Glomerular visceral epithelial cell (primary cell): ENCODE measurements around the gene MLPH.
"Not testable (repeated sequence)": the region's sequence is repeated elsewhere in the genome, so short reads cannot be mapped to it uniquely, and the experiment has no call there.

Experiments used
- DNase-seq: peaks from one replicate; pipeline ENCODE4 v3.0.0-alpha.2; 2016; ENCODE audit errors: extremely low spot score

The MLPH gene

GRCh38 chr2:237458519-237458918 lies 28.5 kb upstream of the MLPH start:
- no peak for DNase-seq

- DNase-seq: no peak
Measured at GRCh38 chr2:237459226-237459625, 27.8 kb upstream of the MLPH start.

- peak; percentile 84 for DNase-seq
Measured at GRCh38 chr2:237459741-237460174, 27.3 kb upstream of the MLPH start.

DNA sequence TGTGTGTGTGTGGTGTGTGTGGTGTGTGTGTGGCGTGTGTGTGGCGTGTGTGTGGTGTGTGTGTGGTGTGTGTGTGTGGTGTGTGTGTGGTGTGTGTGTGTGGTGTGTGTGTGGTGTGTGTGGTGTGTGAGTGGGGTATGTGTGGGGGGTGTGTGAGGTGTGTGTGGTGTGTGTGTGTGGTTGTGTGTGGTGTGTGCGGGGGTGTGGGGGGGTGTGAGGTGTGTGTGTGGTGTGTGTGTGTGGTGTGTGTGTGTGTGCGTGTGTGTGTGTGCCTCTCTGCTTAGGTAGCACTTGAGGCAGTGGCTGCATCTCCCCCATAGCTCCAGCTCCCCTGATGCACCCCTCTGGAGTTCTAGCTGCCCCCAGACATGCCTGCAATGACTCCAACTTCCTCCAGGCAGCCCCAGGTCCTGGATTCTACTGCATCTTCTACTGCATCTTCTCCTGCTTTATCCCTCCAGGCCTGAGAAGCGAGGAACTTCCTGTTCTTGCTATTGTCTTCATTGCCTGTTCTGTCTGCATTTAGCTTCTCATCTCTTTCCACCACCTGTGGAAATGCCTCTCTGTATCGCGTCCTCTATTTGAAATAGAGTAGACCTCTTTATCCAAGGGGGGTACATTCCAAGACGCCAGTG lies 22.2 kb upstream of the MLPH start:
- DNase-seq: peak; percentile 46

- DNase-seq: peak; percentile 95
Measured at GRCh38 chr2:237465515-237466148, 21.4 kb upstream of the MLPH start.

DNA sequence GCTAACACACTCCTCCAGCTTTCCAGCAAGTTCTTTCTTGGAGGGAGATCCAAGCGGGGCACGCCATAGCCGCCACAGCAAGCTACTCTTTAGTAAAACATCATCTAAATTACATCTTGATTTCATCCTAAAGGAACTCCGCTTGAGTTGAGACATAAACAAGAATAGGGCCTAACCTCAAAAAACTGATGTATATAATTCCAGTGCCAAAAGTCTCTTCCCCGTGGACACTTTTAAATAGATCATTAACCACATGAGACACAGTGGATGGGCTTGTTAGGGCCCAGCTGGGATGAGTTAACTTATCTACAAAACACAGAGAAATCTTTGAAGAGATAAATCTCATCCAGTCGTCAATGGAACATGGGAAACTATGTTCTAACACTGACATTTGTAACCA lies 20.8 kb upstream of the MLPH start:
- peak; percentile 96 for DNase-seq

- DNase-seq: no peak
Measured at GRCh38 chr2:237467447-237468179, 19.4 kb upstream of the MLPH start.

DNA sequence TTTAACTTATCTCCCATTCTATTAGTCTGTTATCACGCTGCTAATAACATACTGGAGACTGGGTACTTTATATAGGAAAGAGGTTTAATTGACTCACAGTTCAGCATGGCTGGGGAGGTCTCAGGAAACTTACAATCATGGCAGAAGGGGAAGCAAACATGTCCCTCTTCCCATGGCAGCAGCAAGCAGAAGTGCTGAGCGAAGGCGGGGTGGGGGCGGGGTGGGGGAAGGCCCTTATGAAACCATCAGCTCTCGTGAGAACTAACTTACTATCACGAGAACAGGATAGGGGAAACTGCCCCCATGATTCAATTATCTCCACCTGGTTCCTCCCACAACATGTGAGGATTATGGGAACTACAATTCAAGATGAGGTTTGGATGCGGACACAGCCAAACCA lies 17.6 kb upstream of the MLPH start:
- not testable (repeated sequence) for DNase-seq

DNA sequence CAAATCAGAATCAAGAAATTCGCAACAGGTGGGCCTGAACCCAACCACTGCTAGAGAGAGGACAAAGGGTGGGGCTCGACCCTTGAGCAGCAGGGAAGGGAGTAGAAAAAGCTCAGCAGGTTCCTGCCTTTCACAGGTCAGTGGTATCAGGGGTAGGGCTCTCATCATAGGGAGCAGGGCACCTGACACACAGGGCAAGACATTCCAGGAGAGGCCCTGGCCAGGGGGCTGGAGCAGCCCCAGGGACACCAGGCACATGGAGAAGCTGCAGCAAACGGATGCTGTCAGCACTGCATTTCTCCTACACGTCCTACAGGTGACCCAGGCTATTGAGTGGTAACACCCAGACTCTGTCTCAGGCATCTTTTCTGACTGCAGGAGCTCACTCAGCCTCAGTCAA lies 17.2 kb upstream of the MLPH start:
- DNase-seq: no peak

GRCh38 chr2:237470914-237471313 lies 16.1 kb upstream of the MLPH start:
- no peak for DNase-seq

- DNase-seq: peak; percentile 73
Measured at GRCh38 chr2:237471438-237472186, 15.4 kb upstream of the MLPH start.

- no peak for DNase-seq
Measured at GRCh38 chr2:237472187-237472712, 14.8 kb upstream of the MLPH start.

- no peak for DNase-seq
Measured at GRCh38 chr2:237472909-237473877, 13.9 kb upstream of the MLPH start.

DNA sequence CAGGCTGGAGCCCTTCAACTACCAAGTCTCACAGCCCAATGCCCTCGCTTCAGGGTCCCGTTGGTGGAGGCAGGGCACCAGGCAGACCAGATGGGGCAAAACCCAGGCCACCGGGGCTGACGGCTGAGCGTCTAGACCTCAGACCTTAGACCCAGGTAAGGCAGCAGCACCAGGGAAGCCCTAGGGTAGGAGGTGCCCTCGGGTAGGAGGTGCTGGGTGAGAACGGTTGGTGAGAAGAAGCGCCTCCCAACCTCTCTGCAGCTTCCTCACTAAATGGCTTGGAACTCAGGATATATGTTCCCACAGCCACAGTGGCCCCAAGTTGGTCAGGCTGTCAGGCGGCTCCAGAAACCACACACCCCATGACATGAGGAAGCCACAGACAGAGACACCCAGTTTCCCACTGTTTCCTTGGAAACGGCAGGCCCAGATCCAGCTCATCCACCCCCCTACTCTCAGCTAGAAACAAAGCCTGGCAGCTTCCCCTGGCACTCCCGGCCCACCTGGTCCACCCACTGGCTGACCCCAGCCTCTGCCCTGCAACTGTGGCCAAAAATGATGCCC lies 13.1 kb upstream of the MLPH start:
- DNase-seq: peak; percentile 99

DNA sequence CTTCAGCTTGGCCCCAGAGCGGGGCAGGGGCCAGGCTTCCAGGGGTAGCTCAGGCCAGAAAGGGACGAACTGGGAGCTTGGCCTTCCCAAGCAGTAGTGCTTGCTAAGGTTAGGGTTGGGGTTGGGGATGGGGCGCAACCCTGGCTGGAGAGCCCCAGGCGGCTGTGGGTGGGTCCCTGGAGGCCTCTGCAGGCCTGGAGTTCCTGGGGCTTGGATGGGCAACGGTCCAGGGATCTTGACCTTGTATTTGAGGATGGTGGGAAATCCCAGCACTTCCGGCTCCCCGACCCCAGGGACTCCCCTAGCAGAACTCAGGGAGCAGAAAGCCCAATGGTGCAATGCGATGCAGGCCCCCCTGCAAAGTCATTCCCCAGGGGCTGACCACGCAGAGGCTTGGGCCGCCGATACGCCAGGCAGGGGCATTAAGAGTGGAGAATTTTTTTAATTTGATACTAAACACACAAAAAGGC lies 12.6 kb upstream of the MLPH start:
- peak; percentile 81 for DNase-seq

- peak; percentile 88 for DNase-seq
Measured at GRCh38 chr2:237474931-237475703, 11.9 kb upstream of the MLPH start.

- peak; percentile 78 for DNase-seq
Measured at GRCh38 chr2:237475704-237476141, 11.3 kb upstream of the MLPH start.

GRCh38 chr2:237478095-237478494 lies 9.0 kb upstream of the MLPH start:
- DNase-seq: no peak

DNA sequence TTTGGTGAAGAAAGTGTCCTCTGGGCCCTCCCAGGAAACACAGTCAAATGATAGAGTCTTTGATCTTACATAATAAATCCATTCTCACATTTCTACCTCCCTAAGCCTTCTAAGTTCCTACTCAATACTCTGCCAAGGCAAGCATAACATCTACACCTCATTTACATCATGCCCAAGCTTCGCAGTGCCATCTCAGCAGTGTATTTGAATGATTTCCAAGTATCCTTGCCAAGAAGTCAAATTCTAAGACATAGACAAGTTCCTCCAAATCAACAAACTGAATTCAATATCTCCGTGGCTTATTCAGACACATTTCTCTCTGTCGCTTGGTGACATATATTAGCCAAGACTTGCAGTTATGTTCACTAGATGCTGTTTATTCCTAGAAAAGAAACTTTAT lies 8.1 kb upstream of the MLPH start:
- DNase-seq: no peak

DNA sequence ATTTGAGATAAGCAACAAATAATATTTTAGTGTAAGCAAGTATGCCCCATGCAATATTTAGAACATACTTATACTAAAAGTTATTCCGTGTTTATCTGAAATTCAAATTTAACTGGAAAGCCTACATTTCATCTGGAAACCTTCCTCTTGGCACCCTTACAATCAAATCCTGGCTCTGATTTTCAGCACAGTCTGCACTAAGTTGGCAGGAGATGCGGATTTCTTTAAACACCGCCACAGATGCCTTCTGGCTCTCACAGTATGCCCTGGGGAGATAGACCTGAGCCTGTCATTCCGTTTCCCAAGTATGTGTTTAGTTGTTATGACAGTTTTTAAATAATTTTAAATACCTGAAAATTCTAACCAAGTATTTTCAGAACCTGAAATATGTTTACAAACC lies 7.3 kb upstream of the MLPH start:
- no peak for DNase-seq
